H1 (cell line): Measurements from ENCODE around the gene ITPK1. TPM values are rescaled to one million over a fixed set of nuclear protein-coding genes. Genes with fewer than 3 reads are reported as not detected.

Experiments
- CTCF ChIA-PET: fragments of 300-600 bp; sonication (Branson Sonifier 250); formaldehyde crosslinking; loops from one replicate; lab custom pipeline; 2021; ENCODE audit not compliant: partially characterized antibody; lab: Charles Lee
- POLR2A ChIA-PET: fragments of 300-600 bp; sonication (Branson Sonifier 250); formaldehyde crosslinking; loops from one replicate; lab custom pipeline; 2021; ENCODE audit warnings: inconsistent platforms; ENCODE audit not compliant: partially characterized antibody; lab: Charles Lee
- DNase-seq, 2 experiments: peaks; one replicate each; pipeline versions ENCODE4 v3.0.0 to v3.0.0-alpha.2; 2010 to 2022; ENCODE audit warnings: low spot score in 2 of 2, low read depth in 1 of 2, mixed read lengths in 1 of 2
- FAIRE-seq: peaks from 2 replicates; lab custom pipeline; 2011; peaks lifted over from hg19 to GRCh38; lab: Jason Lieb, UNC
- H2AFZ ChIP-seq: 2 replicates; pipeline ENCODE4 v1.8.1; 2012; ENCODE audit warnings: low read length, inconsistent platforms
- H2AK5ac ChIP-seq: 2 replicates; pipeline ENCODE4 v1.6.1; 2013; ENCODE audit warnings: low read depth, low read length
- H2BK120ac ChIP-seq: replicated peaks from 2 replicates; pipeline ENCODE3; 2013; ENCODE audit warnings: low read depth, low read length, inconsistent platforms
- H2BK12ac ChIP-seq: 2 replicates; pipeline ENCODE4 v1.6.1; 2013; ENCODE audit warnings: low read depth, low read length
- H2BK15ac ChIP-seq: 2 replicates; pipeline ENCODE4 v1.6.1; 2013; ENCODE audit warnings: low read length
- H2BK20ac ChIP-seq: 2 replicates; pipeline ENCODE4 v1.6.1; 2013; ENCODE audit warnings: low read length
- H2BK5ac ChIP-seq: 2 replicates; pipeline ENCODE4 v1.6.1; 2013; ENCODE audit warnings: low read depth, low read length
- H3K14ac ChIP-seq: 2 replicates; pipeline ENCODE4 v1.6.1; 2013; ENCODE audit warnings: inconsistent platforms; ENCODE audit not compliant: insufficient read length
- H3K18ac ChIP-seq: 2 replicates; pipeline ENCODE4 v1.6.1; 2013; ENCODE audit warnings: low read length; ENCODE audit errors: extremely low read depth
- H3K23ac ChIP-seq: 2 replicates; pipeline ENCODE4 v1.6.1; 2013; ENCODE audit warnings: inconsistent platforms; ENCODE audit not compliant: insufficient read length
- H3K23me2 ChIP-seq: 2 replicates; pipeline ENCODE4 v1.6.1; 2013; ENCODE audit warnings: low read depth, low read length
- H3K27ac ChIP-seq: 2 replicates; pipeline ENCODE4 v1.6.1; 2011; ENCODE audit warnings: low read depth, low read length, inconsistent platforms
- H3K27me3 ChIP-seq, 4 experiments: replicated peaks in 1 of 4; 1 replicate in 1 of 4; 2 replicates in 3 of 4; pipeline versions ENCODE4 v1.6.1 to v1.8.1; 2011 to 2013; ENCODE audit warnings: low read length in 3 of 4, mild to moderate bottlenecking in 3 of 4, inconsistent platforms in 2 of 4, mixed read lengths in 2 of 4, moderate library complexity in 1 of 4; ENCODE audit not compliant: control insufficient read depth in 3 of 4, insufficient read depth in 3 of 4; ENCODE audit errors: extremely low read depth in 1 of 4
- H3K36me3 ChIP-seq, 4 experiments: 2 replicates each; pipeline versions ENCODE4 v1.6.1 to v1.8.1; 2011 to 2013; ENCODE audit warnings: mild to moderate bottlenecking in 4 of 4, low read length in 3 of 4, moderate library complexity in 2 of 4, control low read depth in 1 of 4, inconsistent platforms in 1 of 4; ENCODE audit not compliant: insufficient read depth in 4 of 4, control insufficient read depth in 2 of 4
- H3K4ac ChIP-seq: replicated peaks from 2 replicates; pipeline ENCODE3; 2013; ENCODE audit warnings: low read length, low read depth, mixed read lengths, inconsistent platforms; ENCODE audit not compliant: insufficient read length
- H3K4me1 ChIP-seq, 4 experiments: replicated peaks in 1 of 4; 1 replicate in 1 of 4; 2 replicates in 3 of 4; pipeline versions ENCODE4 v1.6.1 to v1.8.1; 2011 to 2013; ENCODE audit warnings: low read length in 3 of 4, inconsistent platforms in 2 of 4, mixed read lengths in 1 of 4; ENCODE audit not compliant: insufficient read depth in 4 of 4, control insufficient read depth in 3 of 4
- H3K4me2 ChIP-seq, 2 experiments: 2 replicates each; pipeline versions ENCODE4 v1.6.1 to v1.8.1; 2011 to 2013; ENCODE audit warnings: low read depth in 2 of 2, low read length in 2 of 2, control low read depth in 1 of 2, inconsistent platforms in 1 of 2, mild to moderate bottlenecking in 1 of 2; ENCODE audit not compliant: insufficient read depth in 1 of 2
- H3K4me3 ChIP-seq, 4 experiments: fragments of 200-600, 300-600 bp in 1 of 4; sonication (generic), shearing (Covaris generic), sonication (Bioruptor Twin) in 1 of 4; 2 replicates each; pipeline versions ENCODE4 v1.5.1 to v1.8.1; 2011 to 2016; ENCODE audit warnings: low read length in 4 of 4, low read depth in 3 of 4, control low read depth in 2 of 4, inconsistent platforms in 2 of 4, mild to moderate bottlenecking in 2 of 4, mixed read lengths in 1 of 4, moderate library complexity in 1 of 4; ENCODE audit not compliant: insufficient read depth in 2 of 4; ENCODE audit errors: extremely low read depth in 1 of 4
- H3K56ac ChIP-seq: replicated peaks from 2 replicates; pipeline ENCODE3; 2013; ENCODE audit warnings: low read depth, mild to moderate bottlenecking, mixed read lengths, low read length, inconsistent platforms; ENCODE audit not compliant: insufficient read length
- H3K79me1 ChIP-seq: 2 replicates; pipeline ENCODE4 v1.6.1; 2013; ENCODE audit warnings: low read depth, low read length, control low read depth
- H3K79me2 ChIP-seq, 2 experiments: 2 replicates each; pipeline versions ENCODE4 v1.6.1 to v1.8.1; 2012 to 2013; ENCODE audit warnings: low read length in 2 of 2, mild to moderate bottlenecking in 2 of 2, inconsistent platforms in 1 of 2; ENCODE audit not compliant: insufficient read depth in 2 of 2, control insufficient read depth in 1 of 2
- H3K9ac ChIP-seq, 4 experiments: replicated peaks in 1 of 4; 1 replicate in 1 of 4; 2 replicates in 3 of 4; pipeline versions ENCODE4 v1.6.1 to v1.8.1; 2011 to 2013; ENCODE audit warnings: low read depth in 3 of 4, low read length in 3 of 4, control low read depth in 2 of 4, mild to moderate bottlenecking in 2 of 4, moderate library complexity in 2 of 4, inconsistent platforms in 1 of 4; ENCODE audit errors: extremely low read depth in 1 of 4
- H3K9me3 ChIP-seq, 2 experiments: 2 replicates each; pipeline versions ENCODE4 v1.6.1 to v1.8.1; 2012 to 2013; ENCODE audit warnings: mild to moderate bottlenecking in 2 of 2, moderate library complexity in 2 of 2, control low read depth in 1 of 2, inconsistent platforms in 1 of 2, low read depth in 1 of 2, low read length in 1 of 2, mixed read lengths in 1 of 2; ENCODE audit not compliant: insufficient read depth in 2 of 2
- H4K20me1 ChIP-seq, 2 experiments: replicated peaks in 1 of 2; 2 replicates each; pipeline versions ENCODE3 to v1.8.1; 2011 to 2013; ENCODE audit warnings: inconsistent platforms in 2 of 2, low read length in 2 of 2, mild to moderate bottlenecking in 1 of 2; ENCODE audit not compliant: insufficient read depth in 2 of 2, control insufficient read depth in 1 of 2
- H4K5ac ChIP-seq: 2 replicates; pipeline ENCODE4 v1.6.1; 2013; ENCODE audit warnings: low read length, low read depth, mixed read lengths, inconsistent platforms; ENCODE audit not compliant: insufficient read length
- H4K8ac ChIP-seq: 2 replicates; pipeline ENCODE4 v1.8.0; 2013; ENCODE audit warnings: mild to moderate bottlenecking, moderate library complexity, low read length, inconsistent platforms; ENCODE audit not compliant: insufficient read depth; ENCODE audit errors: extremely low read depth
- H4K91ac ChIP-seq: replicated peaks from 2 replicates; pipeline ENCODE3; 2013; ENCODE audit warnings: low read length, mixed read lengths, inconsistent platforms; ENCODE audit not compliant: insufficient read length
- EGR1 ChIP-seq: IDR thresholded peaks from 2 replicates; pipeline ENCODE4 v1.6.1; 2011; ENCODE audit warnings: low read depth, low read length, borderline replicate concordance
- WGBS, 2 experiments: shearing (Covaris generic) in 1 of 2; methylation state at CpG; one replicate each; pipeline versions ENCODE4 v1.1.6 to v1.1.7; 2013 to 2015; ENCODE audit warnings: low lambda C conversion rate in 2 of 2, mixed read lengths in 2 of 2, inconsistent platforms in 1 of 2, low coverage in 1 of 2, missing lambda C conversion rate in 1 of 2; ENCODE audit not compliant: insufficient replicate concordance in 2 of 2, insufficient coverage in 1 of 2, insufficient read length in 1 of 2; ENCODE audit errors: extremely low coverage in 1 of 2, missing lambda C conversion rate in 1 of 2; 5-methylcytosine and 5-hydroxymethylcytosine counted together
- polyA plus RNA-seq, 7 experiments: library from polyadenylated mRNA; depleted of rRNA in 3 of 7; stranded (reverse) in 5 of 7; unstranded in 2 of 7; fragments of >200 nt in 5 of 7; fragments of 200-250 nt in 2 of 7; gene quantifications; 1 replicate in 5 of 7; 2 replicates in 1 of 7; 4 replicates in 1 of 7; pipeline versions ENCODE4 v1.2.1 to v1.2.3, GENCODE V29; 2011 to 2013; ENCODE audit warnings: missing spikeins in 2 of 7, mixed read lengths in 2 of 7
- total RNA-seq: library from RNA; stranded (reverse); fragmentation: NEBNext Ultra II Directional; extraction: Animal tissue kit (Norgen Biotek cat#: 25700); gene quantifications from 2 replicates; pipeline ENCODE4 v1.2.1, GENCODE V29; 2021
- TF ChIP-seq, protein P1 (sequence below): IDR thresholded peaks from 2 replicates; pipeline ENCODE4 v1.6.1; 2011; ENCODE audit warnings: low read length, improper control_type of control experiment

The ITPK1 gene
- total and polyA plus RNA-seq, 2 of the 8 experiments (the other 6 are each of a cell fraction or from before 2014, with no cell fraction given) = 108 to 143 TPM

DNA sequence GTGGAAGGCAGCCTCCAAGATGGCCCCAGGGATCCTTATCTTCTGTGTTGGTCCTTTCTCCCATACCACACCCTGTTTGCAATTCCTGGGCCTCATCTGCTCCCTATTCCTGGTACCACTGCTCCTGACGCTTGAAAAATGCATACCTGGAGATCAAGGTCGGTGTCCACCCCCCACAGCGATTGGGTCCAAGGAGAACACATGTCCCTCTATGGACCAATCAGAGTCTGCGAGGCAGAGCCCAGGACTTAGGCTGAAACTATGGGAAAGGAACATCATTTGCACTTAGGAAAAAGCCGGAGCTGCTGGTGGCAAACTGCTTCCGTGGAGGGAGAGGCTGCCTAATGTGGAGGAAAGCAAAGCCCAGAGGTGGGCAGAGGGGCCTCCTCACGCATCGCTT, 33.3 kb upstream of the ITPK1 start:
- no peak overlapping the region for H2BK12ac ChIP-seq
- WGBS, 2 experiments = 90% methylated on average over 8 of the region's 8 CpGs; no CpG with 5 or more reads in 1 of the 2 experiments
- no peak overlapping the region for H2BK120ac ChIP-seq
- no peaks in the 10 kb centered on the region for H3K79me1 ChIP-seq
- H3K27ac ChIP-seq = no peak overlapping the region
- no peak overlapping the region for H2AK5ac ChIP-seq
- H3K23me2 ChIP-seq = no peaks in the 10 kb centered on the region
- 0 out of 7 replicates have a peak, but pooled peaks cover 0 to 3% (median 0%) of the 10 kb centered on the region in 4 experiments for H3K4me1 ChIP-seq
- H3K9me3 ChIP-seq = no peaks in the 10 kb centered on the region
- H3K23ac ChIP-seq = no peak overlapping the region
- no peaks in the 10 kb centered on the region for H3K36me3 ChIP-seq
- H4K91ac ChIP-seq = no peak overlapping the region
- no peak overlapping the region for H2BK5ac ChIP-seq
- H3K4me2 ChIP-seq = no peak overlapping the region
- ChIA-PET CTCF (interaction anchor here (1.2 kb wide), 2 partner anchors 31 to 35 kb away, joined by 4 read pairs; no protein-coding TSS in a partner anchor), POLR2A (no interaction called here)
- DNase-seq = no peak
- TF ChIP-seq EGR1 = no peak
- TF ChIP-seq, protein P1, sequence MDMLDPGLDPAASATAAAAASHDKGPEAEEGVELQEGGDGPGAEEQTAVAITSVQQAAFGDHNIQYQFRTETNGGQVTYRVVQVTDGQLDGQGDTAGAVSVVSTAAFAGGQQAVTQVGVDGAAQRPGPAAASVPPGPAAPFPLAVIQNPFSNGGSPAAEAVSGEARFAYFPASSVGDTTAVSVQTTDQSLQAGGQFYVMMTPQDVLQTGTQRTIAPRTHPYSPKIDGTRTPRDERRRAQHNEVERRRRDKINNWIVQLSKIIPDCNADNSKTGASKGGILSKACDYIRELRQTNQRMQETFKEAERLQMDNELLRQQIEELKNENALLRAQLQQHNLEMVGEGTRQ = peak; percentile 29; the same call in 1 of the 2 replicates
- H3K4me3 ChIP-seq = no peak overlapping the region
- H3K56ac ChIP-seq = no peak overlapping the region
- no peak overlapping the region for H4K5ac ChIP-seq
- FAIRE-seq = no peak
- no peaks in the 10 kb centered on the region for H3K79me2 ChIP-seq
- no peak overlapping the region for H3K14ac ChIP-seq
- H4K8ac ChIP-seq = peak overlapping the region; percentile 59
- H2BK20ac ChIP-seq = no peak overlapping the region
- no peaks in the 10 kb centered on the region; a peak in 1 of 7 replicates for H3K27me3 ChIP-seq
- peak overlapping the region; percentile 78; the same call in 1 of the 2 replicates for H2AFZ ChIP-seq
- no peaks in the 10 kb centered on the region for H4K20me1 ChIP-seq
- no peak overlapping the region for H2BK15ac ChIP-seq
- H3K18ac ChIP-seq = no peak overlapping the region
- no peak overlapping the region for H3K4ac ChIP-seq
- H3K9ac ChIP-seq = no peak overlapping the region
